H1 (cell line): Measurements from ENCODE around the gene CCNY. TPM values are rescaled to one million over a fixed set of nuclear protein-coding genes. Genes with fewer than 3 reads are reported as not detected.

Experiments
- CTCF ChIA-PET: fragments of 300-600 bp; sonication (Branson Sonifier 250); formaldehyde crosslinking; loops from one replicate; lab custom pipeline; 2021; ENCODE audit not compliant: partially characterized antibody; lab: Charles Lee
- POLR2A ChIA-PET: fragments of 300-600 bp; sonication (Branson Sonifier 250); formaldehyde crosslinking; loops from one replicate; lab custom pipeline; 2021; ENCODE audit warnings: inconsistent platforms; ENCODE audit not compliant: partially characterized antibody; lab: Charles Lee
- DNase-seq, 2 experiments: peaks; one replicate each; pipeline versions ENCODE4 v3.0.0 to v3.0.0-alpha.2; 2010 to 2022; ENCODE audit warnings: low spot score in 2 of 2, low read depth in 1 of 2, mixed read lengths in 1 of 2
- FAIRE-seq: peaks from 2 replicates; lab custom pipeline; 2011; peaks lifted over from hg19 to GRCh38; lab: Jason Lieb, UNC
- H2AFZ ChIP-seq: 2 replicates; pipeline ENCODE4 v1.8.1; 2012; ENCODE audit warnings: low read length, inconsistent platforms
- H2AK5ac ChIP-seq: 2 replicates; pipeline ENCODE4 v1.6.1; 2013; ENCODE audit warnings: low read depth, low read length
- H2BK120ac ChIP-seq: replicated peaks from 2 replicates; pipeline ENCODE3; 2013; ENCODE audit warnings: low read depth, low read length, inconsistent platforms
- H2BK12ac ChIP-seq: 2 replicates; pipeline ENCODE4 v1.6.1; 2013; ENCODE audit warnings: low read depth, low read length
- H2BK15ac ChIP-seq: 2 replicates; pipeline ENCODE4 v1.6.1; 2013; ENCODE audit warnings: low read length
- H2BK20ac ChIP-seq: 2 replicates; pipeline ENCODE4 v1.6.1; 2013; ENCODE audit warnings: low read length
- H2BK5ac ChIP-seq: 2 replicates; pipeline ENCODE4 v1.6.1; 2013; ENCODE audit warnings: low read depth, low read length
- H3K14ac ChIP-seq: 2 replicates; pipeline ENCODE4 v1.6.1; 2013; ENCODE audit warnings: inconsistent platforms; ENCODE audit not compliant: insufficient read length
- H3K18ac ChIP-seq: 2 replicates; pipeline ENCODE4 v1.6.1; 2013; ENCODE audit warnings: low read length; ENCODE audit errors: extremely low read depth
- H3K23ac ChIP-seq: 2 replicates; pipeline ENCODE4 v1.6.1; 2013; ENCODE audit warnings: inconsistent platforms; ENCODE audit not compliant: insufficient read length
- H3K23me2 ChIP-seq: 2 replicates; pipeline ENCODE4 v1.6.1; 2013; ENCODE audit warnings: low read depth, low read length
- H3K27ac ChIP-seq: 2 replicates; pipeline ENCODE4 v1.6.1; 2011; ENCODE audit warnings: low read depth, low read length, inconsistent platforms
- H3K27me3 ChIP-seq, 4 experiments: replicated peaks in 1 of 4; 1 replicate in 1 of 4; 2 replicates in 3 of 4; pipeline versions ENCODE4 v1.6.1 to v1.8.1; 2011 to 2013; ENCODE audit warnings: low read length in 3 of 4, mild to moderate bottlenecking in 3 of 4, inconsistent platforms in 2 of 4, mixed read lengths in 2 of 4, moderate library complexity in 1 of 4; ENCODE audit not compliant: control insufficient read depth in 3 of 4, insufficient read depth in 3 of 4; ENCODE audit errors: extremely low read depth in 1 of 4
- H3K36me3 ChIP-seq, 4 experiments: 2 replicates each; pipeline versions ENCODE4 v1.6.1 to v1.8.1; 2011 to 2013; ENCODE audit warnings: mild to moderate bottlenecking in 4 of 4, low read length in 3 of 4, moderate library complexity in 2 of 4, control low read depth in 1 of 4, inconsistent platforms in 1 of 4; ENCODE audit not compliant: insufficient read depth in 4 of 4, control insufficient read depth in 2 of 4
- H3K4ac ChIP-seq: replicated peaks from 2 replicates; pipeline ENCODE3; 2013; ENCODE audit warnings: low read length, low read depth, mixed read lengths, inconsistent platforms; ENCODE audit not compliant: insufficient read length
- H3K4me1 ChIP-seq, 4 experiments: replicated peaks in 1 of 4; 1 replicate in 1 of 4; 2 replicates in 3 of 4; pipeline versions ENCODE4 v1.6.1 to v1.8.1; 2011 to 2013; ENCODE audit warnings: low read length in 3 of 4, inconsistent platforms in 2 of 4, mixed read lengths in 1 of 4; ENCODE audit not compliant: insufficient read depth in 4 of 4, control insufficient read depth in 3 of 4
- H3K4me2 ChIP-seq, 2 experiments: 2 replicates each; pipeline versions ENCODE4 v1.6.1 to v1.8.1; 2011 to 2013; ENCODE audit warnings: low read depth in 2 of 2, low read length in 2 of 2, control low read depth in 1 of 2, inconsistent platforms in 1 of 2, mild to moderate bottlenecking in 1 of 2; ENCODE audit not compliant: insufficient read depth in 1 of 2
- H3K4me3 ChIP-seq, 4 experiments: fragments of 200-600, 300-600 bp in 1 of 4; sonication (generic), shearing (Covaris generic), sonication (Bioruptor Twin) in 1 of 4; 2 replicates each; pipeline versions ENCODE4 v1.5.1 to v1.8.1; 2011 to 2016; ENCODE audit warnings: low read length in 4 of 4, low read depth in 3 of 4, control low read depth in 2 of 4, inconsistent platforms in 2 of 4, mild to moderate bottlenecking in 2 of 4, mixed read lengths in 1 of 4, moderate library complexity in 1 of 4; ENCODE audit not compliant: insufficient read depth in 2 of 4; ENCODE audit errors: extremely low read depth in 1 of 4
- H3K56ac ChIP-seq: replicated peaks from 2 replicates; pipeline ENCODE3; 2013; ENCODE audit warnings: low read depth, mild to moderate bottlenecking, mixed read lengths, low read length, inconsistent platforms; ENCODE audit not compliant: insufficient read length
- H3K79me1 ChIP-seq: 2 replicates; pipeline ENCODE4 v1.6.1; 2013; ENCODE audit warnings: low read depth, low read length, control low read depth
- H3K79me2 ChIP-seq, 2 experiments: 2 replicates each; pipeline versions ENCODE4 v1.6.1 to v1.8.1; 2012 to 2013; ENCODE audit warnings: low read length in 2 of 2, mild to moderate bottlenecking in 2 of 2, inconsistent platforms in 1 of 2; ENCODE audit not compliant: insufficient read depth in 2 of 2, control insufficient read depth in 1 of 2
- H3K9ac ChIP-seq, 4 experiments: replicated peaks in 1 of 4; 1 replicate in 1 of 4; 2 replicates in 3 of 4; pipeline versions ENCODE4 v1.6.1 to v1.8.1; 2011 to 2013; ENCODE audit warnings: low read depth in 3 of 4, low read length in 3 of 4, control low read depth in 2 of 4, mild to moderate bottlenecking in 2 of 4, moderate library complexity in 2 of 4, inconsistent platforms in 1 of 4; ENCODE audit errors: extremely low read depth in 1 of 4
- H3K9me3 ChIP-seq, 2 experiments: 2 replicates each; pipeline versions ENCODE4 v1.6.1 to v1.8.1; 2012 to 2013; ENCODE audit warnings: mild to moderate bottlenecking in 2 of 2, moderate library complexity in 2 of 2, control low read depth in 1 of 2, inconsistent platforms in 1 of 2, low read depth in 1 of 2, low read length in 1 of 2, mixed read lengths in 1 of 2; ENCODE audit not compliant: insufficient read depth in 2 of 2
- H4K20me1 ChIP-seq, 2 experiments: replicated peaks in 1 of 2; 2 replicates each; pipeline versions ENCODE3 to v1.8.1; 2011 to 2013; ENCODE audit warnings: inconsistent platforms in 2 of 2, low read length in 2 of 2, mild to moderate bottlenecking in 1 of 2; ENCODE audit not compliant: insufficient read depth in 2 of 2, control insufficient read depth in 1 of 2
- H4K5ac ChIP-seq: 2 replicates; pipeline ENCODE4 v1.6.1; 2013; ENCODE audit warnings: low read length, low read depth, mixed read lengths, inconsistent platforms; ENCODE audit not compliant: insufficient read length
- H4K8ac ChIP-seq: 2 replicates; pipeline ENCODE4 v1.8.0; 2013; ENCODE audit warnings: mild to moderate bottlenecking, moderate library complexity, low read length, inconsistent platforms; ENCODE audit not compliant: insufficient read depth; ENCODE audit errors: extremely low read depth
- H4K91ac ChIP-seq: replicated peaks from 2 replicates; pipeline ENCODE3; 2013; ENCODE audit warnings: low read length, mixed read lengths, inconsistent platforms; ENCODE audit not compliant: insufficient read length
- CBX5 ChIP-seq: fragments of 300-800, 300-1000 bp; sonication (generic); IDR thresholded peaks from 2 replicates; pipeline ENCODE4 v1.7.1; 2016; ENCODE audit warnings: antibody characterized with exemption, low read length, low read depth
- CTBP2 ChIP-seq: IDR thresholded peaks from 2 replicates; pipeline ENCODE4 v1.7.0; 2011; ENCODE audit warnings: borderline replicate concordance, mild to moderate bottlenecking, moderate library complexity, mixed read lengths, low read length; ENCODE audit not compliant: insufficient read depth, insufficient read length
- E2F6 ChIP-seq: IDR thresholded peaks from 2 replicates; pipeline ENCODE4 v1.6.1; 2012; ENCODE audit warnings: inconsistent platforms
- HDAC2 ChIP-seq, 2 experiments: fragments of 300-600 bp in 1 of 2; sonication (generic) in 1 of 2; IDR thresholded peaks; 2 replicates each; pipeline ENCODE4 v1.6.1; 2011 to 2012; ENCODE audit warnings: low read depth in 2 of 2, low read length in 2 of 2, mild to moderate bottlenecking in 2 of 2, moderate library complexity in 2 of 2, borderline replicate concordance in 1 of 2, inconsistent platforms in 1 of 2
- KDM1A ChIP-seq: fragments of 200-600, 300-600 bp; sonication (generic); IDR thresholded peaks from 2 replicates; pipeline ENCODE4 v1.7.1; 2016; ENCODE audit warnings: mild to moderate bottlenecking, low read length, borderline replicate concordance
- SAP30 ChIP-seq: fragments of 300-600 bp; sonication (generic); IDR thresholded peaks from 2 replicates; pipeline ENCODE4 v1.7.1; 2012; ENCODE audit warnings: low read length, moderate library complexity, mild to moderate bottlenecking, inconsistent platforms; ENCODE audit not compliant: insufficient read depth, insufficient replicate concordance
- SUZ12 ChIP-seq: fragments of 200-600 bp; sonication (generic); IDR thresholded peaks from 2 replicates; pipeline ENCODE4 v1.6.1; 2012; ENCODE audit warnings: mild to moderate bottlenecking, inconsistent platforms, low read length, moderate library complexity, mixed read lengths
- WGBS, 2 experiments: shearing (Covaris generic) in 1 of 2; methylation state at CpG; one replicate each; pipeline versions ENCODE4 v1.1.6 to v1.1.7; 2013 to 2015; ENCODE audit warnings: low lambda C conversion rate in 2 of 2, mixed read lengths in 2 of 2, inconsistent platforms in 1 of 2, low coverage in 1 of 2, missing lambda C conversion rate in 1 of 2; ENCODE audit not compliant: insufficient replicate concordance in 2 of 2, insufficient coverage in 1 of 2, insufficient read length in 1 of 2; ENCODE audit errors: extremely low coverage in 1 of 2, missing lambda C conversion rate in 1 of 2; 5-methylcytosine and 5-hydroxymethylcytosine counted together
- polyA plus RNA-seq, 7 experiments: library from polyadenylated mRNA; depleted of rRNA in 3 of 7; stranded (reverse) in 5 of 7; unstranded in 2 of 7; fragments of >200 nt in 5 of 7; fragments of 200-250 nt in 2 of 7; gene quantifications; 1 replicate in 5 of 7; 2 replicates in 1 of 7; 4 replicates in 1 of 7; pipeline versions ENCODE4 v1.2.1 to v1.2.3, GENCODE V29; 2011 to 2013; ENCODE audit warnings: missing spikeins in 2 of 7, mixed read lengths in 2 of 7
- total RNA-seq: library from RNA; stranded (reverse); fragmentation: NEBNext Ultra II Directional; extraction: Animal tissue kit (Norgen Biotek cat#: 25700); gene quantifications from 2 replicates; pipeline ENCODE4 v1.2.1, GENCODE V29; 2021
- TF ChIP-seq, protein P1 (sequence below): IDR thresholded peaks from 2 replicates; pipeline ENCODE4 v1.6.1; 2011; ENCODE audit warnings: low read depth, mild to moderate bottlenecking, low read length; ENCODE audit not compliant: insufficient read depth

Gene CCNY
- total and polyA plus RNA-seq, 2 of the 8 experiments (the other 6 are each of a cell fraction or from before 2014, with no cell fraction given) = 25.3 to 68.2 TPM

DNA sequence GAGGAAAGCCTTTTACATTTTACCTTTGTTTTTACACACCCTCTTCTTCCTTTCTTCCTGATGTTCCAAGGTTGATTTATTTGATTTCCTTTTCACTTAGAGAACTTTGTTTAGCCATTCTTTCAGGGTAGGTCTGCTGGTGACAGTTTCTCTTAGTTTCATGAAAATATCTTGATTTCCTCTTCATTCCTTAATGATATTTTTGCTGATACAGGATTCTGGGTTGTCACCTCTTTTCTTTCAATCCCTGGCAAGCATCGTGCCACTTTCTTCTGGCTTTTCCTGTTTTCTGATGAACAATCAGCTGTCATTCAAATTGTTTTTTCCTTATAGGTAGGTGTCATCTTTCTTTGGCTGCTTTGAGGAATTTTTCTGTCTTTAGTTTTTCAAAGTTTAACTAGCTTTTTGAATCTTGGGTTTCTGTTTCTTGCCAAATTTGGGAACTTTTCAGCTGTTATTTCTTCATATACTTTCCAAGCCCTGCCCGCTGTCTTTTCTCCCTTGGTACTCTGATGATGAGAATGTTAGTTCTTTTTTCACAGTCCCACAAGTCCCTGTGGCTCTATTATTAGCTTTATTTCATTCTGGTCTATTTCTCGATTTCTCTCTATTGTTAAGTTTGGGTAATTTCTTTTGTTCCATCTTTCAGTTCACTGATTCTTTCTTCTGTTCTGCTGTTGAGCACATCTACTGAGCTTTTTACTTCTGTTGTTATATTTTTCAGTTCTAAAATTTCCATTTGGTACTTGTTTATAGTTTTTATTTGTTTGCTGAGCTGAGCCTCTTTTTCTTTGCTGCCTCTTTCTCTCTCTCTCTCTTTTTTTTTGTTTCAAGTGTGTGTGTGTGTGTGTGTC, 102.6 kb downstream of the CCNY start:
- no peak overlapping the region for H2BK120ac ChIP-seq
- H3K4me2 ChIP-seq = no peak overlapping the region
- no peak overlapping the region for H3K18ac ChIP-seq
- H2BK12ac ChIP-seq = no peak overlapping the region
- CTCF ChIA-PET = interaction anchor here (0.6 to 1.4 kb wide), 7 partner anchors 16 to 538 kb away, joined by 3 to 5 read pairs (median 3); no protein-coding TSS in a partner anchor
- POLR2A ChIA-PET = interaction anchor here (0.7 to 2.2 kb wide), 3 partner anchors 11 to 701 kb away, joined by 3 to 5 read pairs (median 4); no protein-coding TSS in a partner anchor
- no peaks in the 10 kb centered on the region for H3K9me3 ChIP-seq
- H3K27ac ChIP-seq = no peak overlapping the region
- H3K79me2 ChIP-seq = peaks cover 3 to 87% of the 10 kb centered on the region in 2 experiments; a peak in 3 of 4 replicates
- no peak overlapping the region for H2AK5ac ChIP-seq
- no peak overlapping the region for H4K5ac ChIP-seq
- WGBS, 2 experiments = 87% methylated on average over 3 of the region's 3 CpGs; no CpG with 5 or more reads in 1 of the 2 experiments
- FAIRE-seq = no peak
- H3K4me3 ChIP-seq = no peak overlapping the region
- H3K79me1 ChIP-seq = peaks cover 22% of the 10 kb centered on the region
- H3K23ac ChIP-seq = no peak overlapping the region
- no peak overlapping the region for H2AFZ ChIP-seq
- H3K23me2 ChIP-seq = no peaks in the 10 kb centered on the region; the same call in 1 of the 2 replicates
- H4K8ac ChIP-seq = no peak overlapping the region
- no peak overlapping the region for H3K14ac ChIP-seq
- peaks cover 0 to 2% of the 10 kb centered on the region in 2 experiments for H4K20me1 ChIP-seq
- H3K4ac ChIP-seq = no peak overlapping the region
- H2BK15ac ChIP-seq = no peak overlapping the region
- H4K91ac ChIP-seq = no peak overlapping the region
- no peak overlapping the region for H3K9ac ChIP-seq
- H3K36me3 ChIP-seq = no peaks in the 10 kb centered on the region; a peak in 1 of 8 replicates
- no peaks in the 10 kb centered on the region for H3K4me1 ChIP-seq
- no peaks in the 10 kb centered on the region for H3K27me3 ChIP-seq
- DNase-seq = no peak
- H3K56ac ChIP-seq = no peak overlapping the region
- no peak overlapping the region for H2BK20ac ChIP-seq
- H2BK5ac ChIP-seq = no peak overlapping the region
- TF ChIP-seq, protein P1, sequence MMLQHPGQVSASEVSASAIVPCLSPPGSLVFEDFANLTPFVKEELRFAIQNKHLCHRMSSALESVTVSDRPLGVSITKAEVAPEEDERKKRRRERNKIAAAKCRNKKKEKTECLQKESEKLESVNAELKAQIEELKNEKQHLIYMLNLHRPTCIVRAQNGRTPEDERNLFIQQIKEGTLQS = no peak
- TF ChIP-seq E2F6 (no peak), CBX5 (no peak), HDAC2 (IDR thresholded peaks at IDR 0.05; ENCODE audit: borderline replicate concordance in 1 of 2, low read depth in 2 of 2, low read length in 2 of 2) (no peak), SAP30 (no peak), KDM1A (no peak), SUZ12 (no peak), CTBP2 (no peak)
